ENCODE data around the gene DMRTA1.
"Not testable (repeated sequence)": the region's sequence is repeated elsewhere in the genome, so short reads cannot be mapped to it uniquely, and the experiment has no call there.

DMRTA1 gene, protein sequence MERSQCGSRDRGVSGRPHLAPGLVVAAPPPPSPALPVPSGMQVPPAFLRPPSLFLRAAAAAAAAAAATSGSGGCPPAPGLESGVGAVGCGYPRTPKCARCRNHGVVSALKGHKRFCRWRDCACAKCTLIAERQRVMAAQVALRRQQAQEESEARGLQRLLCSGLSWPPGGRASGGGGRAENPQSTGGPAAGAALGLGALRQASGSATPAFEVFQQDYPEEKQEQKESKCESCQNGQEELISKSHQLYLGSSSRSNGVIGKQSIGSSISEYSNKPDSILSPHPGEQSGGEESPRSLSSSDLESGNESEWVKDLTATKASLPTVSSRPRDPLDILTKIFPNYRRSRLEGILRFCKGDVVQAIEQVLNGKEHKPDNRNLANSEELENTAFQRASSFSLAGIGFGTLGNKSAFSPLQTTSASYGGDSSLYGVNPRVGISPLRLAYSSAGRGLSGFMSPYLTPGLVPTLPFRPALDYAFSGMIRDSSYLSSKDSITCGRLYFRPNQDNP

GRCh38 chr9:22446589-22446949, at the start of gene DMRTA1:
TSS of gene DMRTA1 (plus strand) at chr9:22446824. CDS start at chr9:22447066, 242 bp downstream.
- no peak for DNase-seq (ENCODE audit: low read depth)

DNA sequence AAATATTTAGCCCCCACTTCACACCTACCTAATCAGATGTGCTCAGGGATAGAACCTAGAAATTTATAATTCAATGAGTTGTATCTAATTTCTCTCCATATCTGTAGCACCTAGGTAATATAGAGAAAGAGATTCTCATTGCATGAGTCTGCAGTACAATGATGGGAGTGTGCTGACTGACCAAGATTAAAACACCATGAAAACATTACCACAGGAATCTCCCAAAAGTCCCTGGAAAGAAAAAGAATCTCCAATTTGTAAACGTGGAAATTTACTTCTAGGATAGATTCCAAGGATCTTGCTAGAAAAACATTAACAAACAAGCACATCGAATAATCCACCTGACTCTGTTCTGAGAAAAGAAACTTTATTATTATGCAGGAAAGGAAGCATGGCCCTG, 45.0 kb upstream of the DMRTA1 start:
- no peak for DNase-seq (ENCODE audit: low read depth)

- no peak for DNase-seq (ENCODE audit: low read depth)
Measured at GRCh38 chr9:22405869-22406659, 40.6 kb upstream of the DMRTA1 start.

GRCh38 chr9:22413884-22414283, 32.7 kb upstream of the DMRTA1 start:
- DNase-seq (ENCODE audit: low read depth), result no peak

DNA sequence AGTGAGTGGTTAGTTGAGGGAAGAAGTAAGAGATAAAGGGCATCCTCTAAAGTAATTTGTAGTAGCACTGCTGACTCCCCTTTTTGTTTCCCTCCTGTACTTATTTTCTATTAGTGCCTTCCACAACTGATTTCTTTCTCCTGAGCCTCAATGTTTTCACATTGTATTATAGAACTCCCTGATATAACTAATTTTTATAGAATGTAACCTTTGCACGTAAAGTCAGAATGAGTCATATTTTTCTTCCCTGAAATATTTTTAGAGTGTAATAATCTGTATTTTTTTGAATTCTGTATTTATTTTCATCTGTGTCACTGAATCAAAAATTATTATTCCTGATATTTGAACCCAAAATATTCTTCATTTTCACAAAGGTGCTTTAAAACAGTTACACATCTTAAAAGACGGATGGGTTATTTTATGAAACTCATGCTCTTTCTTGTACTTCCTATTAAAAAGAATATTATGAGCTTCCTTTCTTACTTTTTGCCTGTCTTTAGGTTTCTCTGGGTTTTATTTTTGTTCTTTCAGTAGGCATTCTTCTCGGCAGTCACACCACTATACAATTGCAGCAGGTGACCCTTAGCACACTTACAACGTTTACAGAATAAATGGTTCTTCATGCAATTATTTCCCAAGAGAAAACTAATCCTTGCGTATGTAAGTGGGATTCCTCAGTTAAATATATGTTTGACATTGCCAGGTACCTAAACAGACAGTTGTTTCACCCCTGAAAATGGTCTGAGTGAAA, 30.5 kb upstream of the DMRTA1 start:
- DNase-seq (ENCODE audit: low read depth), result no peak

GRCh38 chr9:22416692-22417060, 29.9 kb upstream of the DMRTA1 start:
- DNase-seq (ENCODE audit: low read depth), result no peak

GRCh38 chr9:22423566-22423965, 23.1 kb upstream of the DMRTA1 start:
- DNase-seq (ENCODE audit: low read depth), result no peak

- no peak for DNase-seq (ENCODE audit: low read depth)
Measured at GRCh38 chr9:22424616-22425015, 22.0 kb upstream of the DMRTA1 start.

DNA sequence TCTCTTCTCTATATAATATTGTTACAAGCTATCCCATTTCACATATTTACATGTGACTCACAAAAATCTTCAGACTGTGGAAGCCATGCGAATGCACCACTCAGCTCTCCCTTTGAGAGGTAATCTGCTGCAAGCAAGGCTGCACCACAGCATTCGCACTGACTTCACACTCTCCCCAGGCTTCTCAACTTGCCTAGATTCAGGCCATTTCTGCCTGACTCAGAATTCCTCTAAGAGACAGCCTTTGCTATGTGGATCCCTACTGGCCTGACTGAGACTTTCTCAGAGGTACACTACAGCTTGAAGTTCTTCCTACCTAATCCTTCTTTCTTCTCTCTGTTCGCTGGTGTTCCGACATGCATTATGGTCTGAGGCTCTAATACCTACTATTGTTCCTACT, 21.1 kb upstream of the DMRTA1 start:
- no peak for DNase-seq (ENCODE audit: low read depth)

GRCh38 chr9:22427226-22427880, 19.3 kb upstream of the DMRTA1 start:
- no peak for DNase-seq (ENCODE audit: low read depth)

DNA sequence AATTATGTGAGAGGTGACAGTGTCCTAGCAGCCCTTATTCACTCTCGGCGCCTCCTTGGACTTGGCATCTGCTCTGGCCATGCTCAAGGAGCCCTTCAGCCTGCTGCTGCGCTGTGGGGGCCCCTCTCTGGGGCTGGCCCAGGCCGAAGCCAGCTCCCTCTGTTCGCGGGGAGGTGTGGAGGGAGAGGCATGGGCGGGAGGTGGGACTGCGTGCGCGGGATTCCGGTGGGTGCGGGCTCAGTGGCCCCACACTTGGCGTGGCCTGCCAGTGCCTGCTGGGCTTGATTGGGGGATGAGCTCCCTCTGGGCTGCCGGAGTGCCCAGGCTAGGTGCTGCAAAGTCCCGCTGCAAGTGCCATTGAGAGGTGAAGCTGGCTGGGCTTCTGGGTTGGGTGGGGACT, 12.9 kb upstream of the DMRTA1 start:
- DNase-seq (ENCODE audit: low read depth), result no peak

- not testable (repeated sequence) for DNase-seq (ENCODE audit: low read depth)
Measured at GRCh38 chr9:22435252-22435651, 11.4 kb upstream of the DMRTA1 start.

GRCh38 chr9:22437461-22438067, 9.1 kb upstream of the DMRTA1 start:
- not testable (repeated sequence) for DNase-seq (ENCODE audit: low read depth)

DNA sequence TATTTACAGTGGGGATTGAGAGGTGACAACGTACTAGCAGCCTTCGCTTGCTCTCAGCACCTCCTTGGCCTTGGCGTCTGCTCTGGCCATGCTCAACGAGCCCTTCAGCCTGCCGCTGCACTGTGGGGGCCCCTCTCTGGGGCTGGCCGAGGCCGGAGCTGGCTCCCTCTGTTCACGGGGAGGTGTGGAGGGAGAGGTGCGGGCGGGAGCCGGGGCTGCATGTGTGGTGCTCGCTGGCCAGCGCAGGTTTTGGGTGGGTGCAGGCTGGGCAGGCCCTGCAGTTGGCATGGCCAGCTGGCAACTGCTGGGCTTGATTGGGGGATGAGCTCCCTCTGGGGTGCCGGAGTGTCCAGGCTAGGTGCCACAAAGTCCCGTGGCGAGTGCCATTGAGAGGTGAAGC, 5.8 kb upstream of the DMRTA1 start:
- no peak for DNase-seq (ENCODE audit: low read depth)

DNA sequence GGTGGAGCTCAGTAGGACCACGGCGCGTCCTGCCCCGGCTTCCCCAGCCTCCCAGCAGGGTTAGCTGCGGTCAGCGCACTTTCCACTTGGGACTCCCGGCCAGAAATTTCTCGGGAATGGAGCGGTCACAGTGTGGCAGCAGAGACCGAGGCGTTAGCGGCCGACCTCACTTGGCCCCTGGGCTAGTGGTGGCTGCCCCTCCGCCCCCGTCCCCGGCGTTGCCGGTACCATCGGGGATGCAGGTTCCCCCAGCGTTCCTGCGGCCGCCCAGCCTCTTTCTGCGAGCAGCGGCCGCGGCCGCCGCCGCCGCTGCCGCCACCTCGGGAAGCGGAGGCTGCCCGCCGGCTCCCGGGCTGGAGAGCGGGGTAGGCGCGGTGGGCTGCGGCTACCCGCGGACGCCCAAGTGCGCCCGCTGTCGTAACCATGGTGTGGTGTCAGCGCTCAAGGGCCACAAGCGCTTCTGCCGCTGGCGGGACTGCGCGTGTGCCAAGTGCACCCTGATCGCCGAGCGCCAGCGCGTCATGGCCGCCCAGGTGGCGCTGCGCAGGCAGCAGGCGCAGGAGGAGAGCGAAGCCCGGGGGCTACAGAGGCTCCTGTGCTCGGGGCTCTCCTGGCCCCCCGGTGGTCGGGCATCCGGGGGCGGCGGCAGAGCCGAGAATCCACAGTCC, 460 bp downstream of the DMRTA1 start:
- DNase-seq (ENCODE audit: low read depth), result no peak

DNA sequence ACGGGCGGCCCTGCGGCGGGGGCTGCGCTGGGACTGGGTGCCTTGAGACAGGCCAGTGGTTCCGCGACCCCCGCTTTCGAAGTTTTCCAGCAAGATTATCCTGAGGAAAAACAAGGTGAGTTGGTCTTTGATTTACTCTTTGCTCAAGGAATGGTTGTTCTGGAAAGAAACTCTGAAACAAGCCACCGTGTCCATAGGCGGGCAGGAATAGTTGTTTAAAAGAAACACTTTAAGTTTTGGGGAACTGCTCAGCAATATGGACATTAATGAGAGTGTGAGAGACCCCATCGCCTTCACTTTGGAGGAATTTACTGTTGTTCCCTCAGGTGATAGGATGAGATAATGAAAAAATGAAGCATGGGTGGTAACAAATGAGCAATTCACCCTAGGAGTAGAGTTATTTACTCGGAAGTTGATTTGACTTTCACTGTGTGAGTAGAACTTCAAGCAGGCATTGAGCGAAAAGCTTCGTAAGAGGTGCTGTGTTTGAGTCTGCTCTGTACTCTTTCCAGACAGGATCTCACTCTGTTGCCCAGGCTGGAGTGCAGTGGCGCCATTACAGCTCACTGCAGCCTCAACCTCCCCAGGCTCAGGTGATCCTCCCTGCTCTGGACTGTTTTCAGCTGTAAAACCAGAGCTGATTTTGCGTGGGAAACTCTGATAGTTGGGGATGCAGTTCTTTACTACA, 1.1 kb downstream of the DMRTA1 start:
- DNase-seq (ENCODE audit: low read depth), result no peak

DNA sequence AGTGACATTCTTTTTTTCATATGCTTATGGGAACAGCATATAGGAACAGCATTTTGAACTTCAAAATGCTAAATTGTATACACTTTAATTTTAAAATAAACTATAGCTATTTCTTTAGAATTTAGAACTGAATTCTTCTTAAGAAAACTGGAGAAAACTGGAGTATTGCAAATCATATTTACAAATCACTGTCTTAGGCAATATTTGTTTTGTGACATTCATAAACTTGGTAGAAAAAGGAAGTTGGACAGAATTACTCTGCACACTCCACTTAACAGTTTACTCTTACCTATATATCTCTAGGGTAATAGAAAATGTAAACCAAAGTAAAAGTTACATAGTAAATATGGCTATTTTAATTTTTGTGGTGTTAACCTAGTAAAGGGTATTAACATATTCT, 3.1 kb downstream of the DMRTA1 start:
- DNase-seq (ENCODE audit: low read depth), result no peak

DNA sequence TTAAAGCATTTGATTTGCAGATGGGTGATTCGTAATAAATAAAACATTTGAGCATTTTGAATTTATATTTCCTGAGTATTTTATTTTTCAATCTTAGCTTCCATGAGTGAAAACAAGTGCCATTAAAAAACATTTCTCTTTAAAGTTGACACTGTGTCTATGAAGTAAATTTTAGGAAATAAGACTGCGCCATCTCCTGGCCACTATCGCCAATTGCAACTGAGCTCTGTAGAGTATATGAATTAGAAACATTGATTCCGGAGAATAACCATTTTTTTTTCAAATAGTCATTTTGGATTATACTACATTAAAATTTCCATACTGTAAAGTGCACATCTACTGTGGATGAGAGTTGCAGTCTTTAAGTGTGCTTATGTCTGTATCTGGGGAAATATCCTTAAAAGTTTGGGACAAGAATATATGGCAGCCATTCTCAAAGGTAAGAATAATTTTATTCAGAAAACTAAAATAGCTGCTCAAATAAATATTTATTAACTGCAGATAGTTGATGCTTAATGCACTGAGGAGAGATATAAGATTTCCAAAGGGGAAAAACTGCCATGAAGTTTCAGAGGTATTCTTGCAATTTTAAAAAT, 5.9 kb downstream of the DMRTA1 start:
- no peak for DNase-seq (ENCODE audit: low read depth)

DNA sequence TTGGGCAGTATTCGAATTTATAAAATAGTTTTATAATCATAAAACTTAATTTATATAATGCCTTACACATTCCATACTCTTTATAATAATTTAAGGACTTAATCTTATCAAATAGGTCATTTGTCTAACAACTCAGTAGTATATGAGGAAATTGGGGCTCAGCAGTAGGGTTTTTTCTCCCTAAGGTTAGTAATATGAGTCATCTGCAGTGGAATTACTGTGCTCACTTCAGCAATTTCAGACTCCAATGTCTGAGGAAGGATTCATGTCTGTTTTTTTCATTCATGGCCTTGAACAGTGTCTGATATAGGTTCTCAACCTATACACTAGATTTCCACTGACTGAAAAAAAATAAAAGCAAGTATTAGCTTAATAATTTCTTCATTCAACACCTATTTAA, 7.4 kb downstream of the DMRTA1 start:
- no peak for DNase-seq (ENCODE audit: low read depth)

DNA sequence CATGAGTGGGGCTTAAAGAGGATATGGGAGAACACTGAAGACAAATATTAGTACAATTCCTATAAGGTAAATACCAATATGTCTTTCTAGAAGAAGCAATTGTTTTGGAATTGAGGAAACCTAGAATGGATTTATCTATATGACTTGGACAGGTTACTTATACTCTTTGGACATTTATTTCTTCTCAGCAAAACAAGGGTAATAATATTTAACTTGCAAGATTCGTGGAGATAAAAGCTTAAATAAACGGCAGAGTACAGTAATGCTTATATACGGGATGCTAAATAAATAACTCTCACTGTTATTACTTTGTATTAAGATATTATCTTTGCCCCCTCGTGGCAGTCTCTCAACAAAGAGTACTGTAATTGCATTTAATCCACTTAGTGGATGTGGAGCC, 8.6 kb downstream of the DMRTA1 start:
- DNase-seq (ENCODE audit: low read depth), result no peak

Measured in CMK (cell line).